MCF 10A (cell line): Measurements from ENCODE around the gene SSC5D. TPM values are rescaled to one million over a fixed set of nuclear protein-coding genes. Genes with fewer than 3 reads are reported as not detected.

ENCODE experiments used
- BruUV-seq: library from RNA; stranded (reverse); fragments of 400-500 nt; replicated peaks from 2 replicates; lab custom pipeline; 2021; lab: Mats Ljungman, UMichigan
- CTCF ChIA-PET: fragments of 300-600 bp; sonication (Branson Sonifier 250); formaldehyde crosslinking; extraction: SDS; loops from one replicate; lab custom pipeline; 2021; ENCODE audit warnings: antibody characterized with exemption, inconsistent platforms; lab: Yijun Ruan, JAX
- POLR2A ChIA-PET: fragments of 300-600, 350-650 bp; sonication (Branson Sonifier 250); formaldehyde crosslinking; extraction: SDS; loops from one replicate; lab custom pipeline; 2020; ENCODE audit warnings: antibody characterized with exemption, inconsistent platforms; lab: Yijun Ruan, JAX
- DNase-seq: peaks from one replicate; pipeline ENCODE4 v3.0.0-alpha.2; 2018; ENCODE audit not compliant: unreplicated experiment
- H3K27ac Mint-ChIP-seq: one replicate; pipeline ENCODE4 v1.8.0; 2022; ENCODE audit warnings: mild to moderate bottlenecking, low read depth, mixed read lengths; ENCODE audit not compliant: unreplicated experiment
- H3K27me3 Mint-ChIP-seq: one replicate; pipeline ENCODE4 v1.8.0; 2022; ENCODE audit warnings: mixed read lengths; ENCODE audit not compliant: insufficient read depth, unreplicated experiment
- H3K36me3 Mint-ChIP-seq: one replicate; pipeline ENCODE4 v1.8.0; 2022; ENCODE audit warnings: mild to moderate bottlenecking, moderate library complexity, mixed read lengths; ENCODE audit not compliant: insufficient read depth, unreplicated experiment
- H3K4me1 Mint-ChIP-seq: one replicate; pipeline ENCODE4 v1.8.0; 2022; ENCODE audit warnings: mixed read lengths; ENCODE audit not compliant: insufficient read depth, unreplicated experiment
- H3K4me3 Mint-ChIP-seq: one replicate; pipeline ENCODE4 v1.8.0; 2022; ENCODE audit warnings: mild to moderate bottlenecking, moderate library complexity, mixed read lengths; ENCODE audit not compliant: unreplicated experiment
- H3K9me3 Mint-ChIP-seq: one replicate; pipeline ENCODE4 v1.8.0; 2022; ENCODE audit warnings: mixed read lengths; ENCODE audit not compliant: unreplicated experiment
- intact Hi-C: fragments of 100-400 bp; cut with micrococcal nuclease; formaldehyde crosslinking; loops from 2 replicates; pipeline ENCODE4 v1.14.1; 2022
- total RNA-seq: library from RNA; stranded (reverse); gene quantifications from 2 replicates; pipeline ENCODE4 v1.2.3, GENCODE V29; 2022
- TF ChIP-seq, protein P1 (sequence below): fragments of 200-600 bp; IDR thresholded peaks from one replicate; pipeline ENCODE4 v1.8.0; 2022; ENCODE audit warnings: antibody characterized with exemption, mild to moderate bottlenecking; ENCODE audit not compliant: unreplicated experiment

SSC5D gene
- total RNA-seq, 1 experiment from 2014 or later, result 0.33 TPM

DNA sequence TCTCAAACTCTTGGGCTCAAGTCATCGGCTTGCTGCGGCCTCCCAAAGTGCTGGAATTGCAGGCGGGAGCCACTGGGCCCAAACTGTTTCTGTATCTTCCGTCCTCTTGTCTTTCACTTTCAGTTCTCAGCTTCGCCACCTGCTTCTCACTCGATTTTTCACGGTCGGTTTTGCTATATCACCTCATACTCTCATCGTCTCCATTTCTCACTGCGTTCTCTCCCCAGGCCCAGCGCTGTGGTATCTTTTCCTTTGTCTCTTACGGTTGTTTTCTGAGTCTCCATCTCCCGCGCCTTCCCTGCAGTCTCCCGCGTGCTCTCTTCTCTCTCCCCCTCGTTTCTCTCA is 14.9 kb downstream of the SSC5D start:
- BruUV-seq, result no TSS peak
- no peak overlapping the region for H3K4me3 Mint-ChIP-seq
- POLR2A ChIA-PET, result interaction anchor here (0.9 to 1.5 kb wide), 3 partner anchors 41 to 362 kb away, joined by 4 read pairs; partner anchors contain the start of gene ISOC2
- TF ChIP-seq, protein P1, sequence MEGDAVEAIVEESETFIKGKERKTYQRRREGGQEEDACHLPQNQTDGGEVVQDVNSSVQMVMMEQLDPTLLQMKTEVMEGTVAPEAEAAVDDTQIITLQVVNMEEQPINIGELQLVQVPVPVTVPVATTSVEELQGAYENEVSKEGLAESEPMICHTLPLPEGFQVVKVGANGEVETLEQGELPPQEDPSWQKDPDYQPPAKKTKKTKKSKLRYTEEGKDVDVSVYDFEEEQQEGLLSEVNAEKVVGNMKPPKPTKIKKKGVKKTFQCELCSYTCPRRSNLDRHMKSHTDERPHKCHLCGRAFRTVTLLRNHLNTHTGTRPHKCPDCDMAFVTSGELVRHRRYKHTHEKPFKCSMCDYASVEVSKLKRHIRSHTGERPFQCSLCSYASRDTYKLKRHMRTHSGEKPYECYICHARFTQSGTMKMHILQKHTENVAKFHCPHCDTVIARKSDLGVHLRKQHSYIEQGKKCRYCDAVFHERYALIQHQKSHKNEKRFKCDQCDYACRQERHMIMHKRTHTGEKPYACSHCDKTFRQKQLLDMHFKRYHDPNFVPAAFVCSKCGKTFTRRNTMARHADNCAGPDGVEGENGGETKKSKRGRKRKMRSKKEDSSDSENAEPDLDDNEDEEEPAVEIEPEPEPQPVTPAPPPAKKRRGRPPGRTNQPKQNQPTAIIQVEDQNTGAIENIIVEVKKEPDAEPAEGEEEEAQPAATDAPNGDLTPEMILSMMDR, result no peak
- no peak for DNase-seq
- H3K9me3 Mint-ChIP-seq, result peaks cover 6% of the 10 kb centered on the region
- CTCF ChIA-PET, result interaction anchor here (0.6 to 2.9 kb wide), 15 partner anchors 9 to 1497 kb away, joined by 3 to 64 read pairs (median 6); partner anchors contain the start of genes ZNF784 and ZNF865
- H3K27ac Mint-ChIP-seq, result no peak overlapping the region
- H3K27me3 Mint-ChIP-seq, result no peaks in the 10 kb centered on the region
- intact Hi-C loops, result loop anchor here (10.0 kb wide), 1 partner anchor 88 kb away; no protein-coding TSS in a partner anchor
- peaks cover 6% of the 10 kb centered on the region for H3K36me3 Mint-ChIP-seq
- H3K4me1 Mint-ChIP-seq, result no peaks in the 10 kb centered on the region

DNA sequence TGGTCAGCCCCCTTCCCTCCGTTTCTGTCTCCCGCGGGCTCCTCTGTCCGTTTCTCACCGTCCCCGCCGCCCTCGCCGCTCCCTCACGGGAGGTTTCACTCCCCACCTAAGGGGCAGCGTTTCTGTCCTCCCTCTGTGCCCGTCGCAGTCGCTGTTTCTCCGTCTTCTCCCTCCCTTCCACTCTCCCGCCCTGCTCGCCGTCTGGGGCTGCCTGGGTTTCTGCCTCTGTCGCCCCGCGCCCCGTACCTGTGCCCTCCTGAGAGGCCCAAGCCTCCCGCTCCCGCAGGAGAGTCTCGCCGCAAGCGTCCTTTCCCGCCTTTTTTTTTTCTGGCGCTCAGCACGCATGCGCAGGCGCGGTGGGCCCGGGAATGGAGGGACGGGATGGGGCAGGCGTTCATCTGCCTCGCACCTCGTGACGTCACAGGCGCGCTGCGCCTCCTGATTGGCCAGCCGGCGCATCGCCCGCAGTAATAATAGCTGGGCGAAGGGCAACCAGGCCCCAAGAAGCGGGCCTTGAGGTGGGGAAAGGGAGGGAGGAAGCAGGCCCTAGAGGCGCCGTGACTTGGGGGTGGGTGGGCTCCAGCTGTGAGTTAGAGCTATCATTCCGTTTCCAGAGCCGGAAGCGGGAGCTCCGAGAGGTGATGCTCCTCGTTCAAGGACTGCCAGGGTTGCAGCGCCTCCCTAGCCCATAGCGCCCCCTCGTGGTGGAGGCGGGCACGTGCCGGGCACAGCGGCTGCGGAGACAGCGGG is 15.4 kb downstream of the SSC5D start:
- DNase-seq, result peak; percentile 92
- POLR2A ChIA-PET, result interaction anchor here (0.6 to 1.7 kb wide), 14 partner anchors 11 to 371 kb away, joined by 3 to 11 read pairs (median 4); partner anchors contain the start of genes ISOC2, NAT14, TMEM238 and ZNF628
- TF ChIP-seq, protein P1, result peak; percentile 98
- H3K4me3 Mint-ChIP-seq, result peak overlapping the region; percentile 69
- intact Hi-C loops, result loop anchor here (1.0 to 10.0 kb wide), 2 partner anchors 35 to 89 kb away; no protein-coding TSS in a partner anchor
- no peaks in the 10 kb centered on the region for H3K27me3 Mint-ChIP-seq
- peaks cover 6% of the 10 kb centered on the region for H3K36me3 Mint-ChIP-seq
- H3K9me3 Mint-ChIP-seq, result peaks cover 6% of the 10 kb centered on the region
- BruUV-seq, result no TSS peak
- no peak overlapping the region for H3K27ac Mint-ChIP-seq
- H3K4me1 Mint-ChIP-seq, result no peaks in the 10 kb centered on the region
- CTCF ChIA-PET, result interaction anchor here (0.5 to 2.9 kb wide), 58 partner anchors 8 to 1314 kb away, joined by 3 to 64 read pairs (median 4); partner anchors contain the start of genes MBOAT7, NAT14, SSC5D and ZNF628

DNA sequence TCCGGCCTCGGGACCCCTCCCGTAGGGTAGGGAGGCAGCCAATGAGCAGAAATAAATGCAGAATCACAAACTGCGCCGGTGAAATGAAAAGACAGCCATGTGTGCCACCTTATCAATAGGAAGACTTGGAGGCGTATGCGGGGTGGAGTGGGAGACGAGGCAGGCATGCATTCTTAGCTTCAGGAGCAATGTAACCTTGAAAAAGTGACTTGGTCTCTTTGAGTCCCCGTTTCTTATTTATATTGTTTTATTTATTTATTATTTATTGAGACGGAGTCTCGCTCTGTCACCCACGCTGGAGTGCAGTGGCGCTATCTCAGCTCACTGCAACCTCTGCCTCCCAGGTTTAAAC is 16.0 kb downstream of the SSC5D start:
- TF ChIP-seq, protein P1, result no peak
- DNase-seq, result no peak
- no TSS peak for BruUV-seq
- ChIA-PET CTCF (interaction anchor here (0.5 to 2.9 kb wide), 54 partner anchors 8 to 1315 kb away, joined by 3 to 64 read pairs (median 4); partner anchors contain the start of genes MBOAT7, NAT14, SSC5D and ZNF628), POLR2A (interaction anchor here (0.7 to 1.7 kb wide), 13 partner anchors 10 to 372 kb away, joined by 3 to 11 read pairs (median 4); partner anchors contain the start of genes ISOC2, NAT14, TMEM238 and ZNF628)
- no peak overlapping the region for H3K27ac Mint-ChIP-seq
- no peaks in the 10 kb centered on the region for H3K4me1 Mint-ChIP-seq
- intact Hi-C loops, result loop anchor here (1.0 to 10.0 kb wide), 2 partner anchors 36 to 89 kb away; no protein-coding TSS in a partner anchor
- no peaks in the 10 kb centered on the region for H3K27me3 Mint-ChIP-seq
- peaks cover 6% of the 10 kb centered on the region for H3K9me3 Mint-ChIP-seq
- peak overlapping the region; percentile 69 for H3K4me3 Mint-ChIP-seq
- H3K36me3 Mint-ChIP-seq, result peaks cover 6% of the 10 kb centered on the region

DNA sequence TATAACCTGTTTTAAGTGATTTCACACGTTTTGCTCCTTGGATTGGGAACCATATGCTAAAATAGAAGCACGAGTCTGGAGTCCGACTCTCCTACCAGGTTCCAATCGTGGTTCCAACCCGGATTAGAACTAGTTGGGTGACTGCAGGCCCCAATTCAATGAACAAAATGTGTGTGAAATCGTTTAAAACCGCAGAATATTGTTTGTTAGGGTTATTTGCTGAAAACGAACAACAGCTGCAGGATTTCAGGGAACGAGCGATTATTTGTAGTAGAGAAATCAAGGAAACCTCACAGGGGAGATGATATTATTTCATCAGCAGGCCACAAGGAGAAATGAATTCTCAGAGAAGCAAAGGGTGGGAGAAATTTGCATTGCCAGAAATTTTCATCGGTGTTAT is 16.7 kb downstream of the SSC5D start:
- Mint-ChIP-seq H3K27ac (no peak overlapping the region), H3K36me3 (peaks cover 6% of the 10 kb centered on the region), H3K4me3 (no peak overlapping the region), H3K27me3 (no peaks in the 10 kb centered on the region), H3K9me3 (peaks cover 6% of the 10 kb centered on the region), H3K4me1 (no peaks in the 10 kb centered on the region)
- DNase-seq, result no peak
- no TSS peak for BruUV-seq
- TF ChIP-seq, protein P1, result no peak
- intact Hi-C loops, result loop anchor here (1.0 to 10.0 kb wide), 2 partner anchors 37 to 90 kb away; no protein-coding TSS in a partner anchor
- ChIA-PET CTCF (interaction anchor here (0.6 to 2.9 kb wide), 28 partner anchors 7 to 416 kb away, joined by 3 to 64 read pairs (median 6); partner anchors contain the start of genes NAT14, SSC5D, ZNF628 and ZNF784), POLR2A (interaction anchor here (1.6 to 1.7 kb wide), 2 partner anchors 28 to 38 kb away, joined by 8 to 11 read pairs; partner anchors contain the start of gene ZNF628)
